ENCODE measurements around the gene SYNE3.
"Not testable (repeated sequence)": the region's sequence is repeated elsewhere in the genome, so short reads cannot be mapped to it uniquely, and the experiment has no call there.

Gene SYNE3

GRCh38 chr14:95523815-95524448, 7.5 kb upstream of the SYNE3 start:
- peak; percentile 57 for DNase-seq

GRCh38 chr14:95523051-95523814, 6.8 kb upstream of the SYNE3 start:
- no peak for DNase-seq

- no peak for DNase-seq
Observed at GRCh38 chr14:95522556-95522955, 6.1 kb upstream of the SYNE3 start.

GRCh38 chr14:95522116-95522515, 5.7 kb upstream of the SYNE3 start:
- no peak for DNase-seq

- no peak for DNase-seq
Observed at GRCh38 chr14:95521001-95521400, 4.6 kb upstream of the SYNE3 start.

- DNase-seq: no peak
Observed at GRCh38 chr14:95520346-95520745, 3.9 kb upstream of the SYNE3 start.

- no peak for DNase-seq
Observed at GRCh38 chr14:95519699-95520098, 3.2 kb upstream of the SYNE3 start.

GRCh38 chr14:95518045-95518751, 1.7 kb upstream of the SYNE3 start:
- peak; percentile 30 for DNase-seq

GRCh38 chr14:95515596-95516552, 576 bp downstream of the SYNE3 start:
- peak; percentile 57 for DNase-seq

GRCh38 chr14:95515080-95515489, 1.4 kb downstream of the SYNE3 start:
- peak; percentile 81 for DNase-seq

- DNase-seq: peak; percentile 93
Observed at GRCh38 chr14:95514131-95515079, 2.0 kb downstream of the SYNE3 start.

GRCh38 chr14:95513291-95513690, 3.2 kb downstream of the SYNE3 start:
- no peak for DNase-seq

- DNase-seq: no peak
Observed at GRCh38 chr14:95511687-95512086, 4.8 kb downstream of the SYNE3 start.

GRCh38 chr14:95510804-95511203, 5.6 kb downstream of the SYNE3 start:
- DNase-seq: no peak

GRCh38 chr14:95510344-95510743, 6.1 kb downstream of the SYNE3 start:
- not testable (repeated sequence) for DNase-seq

- DNase-seq: no peak
Observed at GRCh38 chr14:95509495-95509894, 7.0 kb downstream of the SYNE3 start.

- DNase-seq: no peak
Observed at GRCh38 chr14:95508377-95508776, 8.1 kb downstream of the SYNE3 start.

- DNase-seq: no peak
Observed at GRCh38 chr14:95507701-95508103, 8.7 kb downstream of the SYNE3 start.

GRCh38 chr14:95507174-95507573, 9.3 kb downstream of the SYNE3 start:
- DNase-seq: no peak

GRCh38 chr14:95505030-95505589, 11.3 kb downstream of the SYNE3 start:
- no peak for DNase-seq
